HG03103 (cell line): ENCODE data around the gene GPC1.

ENCODE experiments used
- ATAC-seq: cut with Tn5 transposase; IDR thresholded peaks from one replicate; pipeline ENCODE4 v1.9.1; 2021; ENCODE audit warnings: low read depth; ENCODE audit not compliant: unreplicated experiment

Gene GPC1

DNA sequence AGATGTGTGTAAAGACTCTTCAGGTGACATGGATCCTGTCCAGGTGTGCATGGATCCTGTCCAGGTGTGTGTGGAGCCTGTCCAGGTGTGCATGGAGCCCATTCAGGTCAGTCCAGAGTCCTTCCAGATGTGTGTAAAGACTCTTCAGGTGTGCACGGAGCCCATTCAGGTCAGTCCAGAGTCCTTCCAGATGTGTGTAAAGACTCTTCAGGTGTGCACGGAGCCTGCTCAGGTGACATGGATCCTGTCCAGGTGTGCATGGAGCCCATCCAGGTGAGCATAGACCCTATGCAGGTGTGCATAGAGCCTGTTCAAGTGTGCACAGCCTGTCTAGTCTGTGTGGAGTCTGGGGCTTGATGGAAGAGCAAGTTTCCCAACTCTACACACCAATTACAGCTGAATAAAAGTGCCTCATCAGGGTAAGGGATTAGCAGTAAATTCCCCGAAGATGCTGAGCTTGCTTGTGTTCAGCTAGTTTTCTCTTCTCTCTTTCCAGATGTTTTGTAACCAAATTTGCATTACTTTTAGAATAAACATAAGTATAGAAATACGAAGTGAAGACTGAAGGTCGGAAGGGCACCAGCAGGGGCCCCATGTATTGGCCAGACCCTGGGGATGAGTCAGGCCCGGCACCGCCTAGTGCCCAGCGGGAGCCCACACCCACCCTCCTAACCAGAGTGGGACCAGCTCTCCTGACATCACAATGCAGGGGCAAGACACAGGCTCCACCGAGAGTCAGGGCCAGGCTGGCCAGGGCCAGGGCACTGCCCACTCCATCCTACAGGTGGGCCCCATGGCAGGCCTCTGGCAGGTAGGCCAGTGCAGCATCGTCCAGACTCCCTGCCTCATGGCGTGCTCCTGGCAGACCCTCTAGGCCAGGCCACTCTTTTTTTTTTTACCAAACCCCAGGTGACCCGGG lies 38.6 kb upstream of the GPC1 start:
- no peak for ATAC-seq

DNA sequence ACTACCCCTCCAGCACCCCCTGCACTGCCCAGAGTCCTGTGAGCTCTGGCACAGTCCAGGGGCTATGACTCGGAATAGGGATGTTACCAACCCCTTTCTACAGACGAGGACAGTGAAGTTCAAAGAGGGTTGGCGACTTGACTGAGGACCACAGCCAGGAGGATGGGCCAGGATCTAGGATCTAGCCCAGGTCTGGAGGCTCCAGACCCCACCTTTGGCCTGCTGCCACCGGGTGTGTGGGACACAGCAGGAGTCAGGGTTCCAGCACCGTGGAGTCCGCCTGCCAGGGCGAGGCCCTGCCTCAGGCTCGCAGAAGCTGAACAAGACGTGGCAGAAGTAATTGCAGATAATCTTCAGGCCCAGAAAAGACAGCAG lies 37.9 kb upstream of the GPC1 start:
- no peak for ATAC-seq

DNA sequence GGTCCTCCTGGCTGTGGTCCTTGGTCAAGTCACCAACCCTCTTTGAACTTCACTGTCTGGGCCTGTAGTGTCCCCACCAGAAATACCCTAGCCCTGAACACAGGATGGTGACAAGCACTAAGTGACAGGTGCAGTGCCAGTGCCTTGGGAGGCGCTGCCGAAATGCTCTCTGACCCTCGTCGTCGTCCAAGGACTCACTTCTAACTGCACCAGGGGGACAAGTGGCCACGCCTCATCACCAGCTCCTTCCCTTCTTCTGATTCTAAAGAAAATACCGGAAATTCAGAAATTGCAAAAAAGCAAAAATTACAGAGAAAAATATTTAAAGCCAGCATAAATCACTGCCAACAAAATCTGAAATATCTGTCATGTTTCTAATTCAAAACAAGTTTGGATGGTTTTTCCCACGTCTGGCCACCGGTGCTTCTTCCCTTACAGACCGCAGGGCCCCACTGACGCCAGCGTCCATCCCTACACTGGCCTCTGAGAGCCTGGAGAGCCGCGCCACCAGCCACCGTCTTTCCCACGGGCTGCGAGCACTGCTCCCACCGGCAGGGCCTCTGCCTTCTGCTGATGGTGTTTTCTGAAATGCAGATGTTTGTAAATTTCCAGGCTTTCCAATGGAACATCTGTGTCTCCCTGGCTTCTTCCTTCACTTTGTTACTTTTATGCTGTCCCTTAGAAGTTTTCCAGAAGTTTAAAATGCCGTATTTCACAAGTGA lies 37.4 kb upstream of the GPC1 start:
- no peak for ATAC-seq

DNA sequence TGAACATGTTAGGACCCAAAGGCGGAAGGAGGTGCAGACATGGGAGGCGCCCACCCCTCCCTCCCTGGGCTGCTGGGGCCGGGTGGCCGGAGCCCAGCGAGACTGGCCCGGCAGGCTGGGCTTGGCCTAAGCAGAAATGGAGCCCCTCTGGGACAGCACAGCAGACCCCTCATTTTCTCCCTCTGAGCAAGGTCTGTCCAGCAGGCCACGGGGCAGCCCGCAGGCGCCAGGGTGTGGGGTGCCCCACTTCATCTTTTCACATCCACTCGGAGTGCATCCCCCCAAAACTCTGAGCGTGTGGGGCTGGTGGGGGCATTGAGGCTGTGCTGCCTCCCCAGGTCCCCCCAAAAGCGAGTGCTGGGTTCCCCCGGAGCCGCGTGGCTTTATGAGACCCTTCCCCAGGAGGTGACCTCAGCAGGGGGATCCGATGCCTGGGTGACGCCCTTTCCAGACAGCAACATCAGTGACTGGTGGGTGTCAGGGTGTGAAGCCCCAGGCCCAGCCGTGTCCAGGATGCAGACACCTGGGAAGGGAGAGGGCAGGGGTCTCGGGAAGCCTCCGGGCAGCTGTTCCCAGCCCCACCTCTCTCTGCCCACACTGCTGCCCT lies 36.7 kb upstream of the GPC1 start:
- no peak for ATAC-seq

DNA sequence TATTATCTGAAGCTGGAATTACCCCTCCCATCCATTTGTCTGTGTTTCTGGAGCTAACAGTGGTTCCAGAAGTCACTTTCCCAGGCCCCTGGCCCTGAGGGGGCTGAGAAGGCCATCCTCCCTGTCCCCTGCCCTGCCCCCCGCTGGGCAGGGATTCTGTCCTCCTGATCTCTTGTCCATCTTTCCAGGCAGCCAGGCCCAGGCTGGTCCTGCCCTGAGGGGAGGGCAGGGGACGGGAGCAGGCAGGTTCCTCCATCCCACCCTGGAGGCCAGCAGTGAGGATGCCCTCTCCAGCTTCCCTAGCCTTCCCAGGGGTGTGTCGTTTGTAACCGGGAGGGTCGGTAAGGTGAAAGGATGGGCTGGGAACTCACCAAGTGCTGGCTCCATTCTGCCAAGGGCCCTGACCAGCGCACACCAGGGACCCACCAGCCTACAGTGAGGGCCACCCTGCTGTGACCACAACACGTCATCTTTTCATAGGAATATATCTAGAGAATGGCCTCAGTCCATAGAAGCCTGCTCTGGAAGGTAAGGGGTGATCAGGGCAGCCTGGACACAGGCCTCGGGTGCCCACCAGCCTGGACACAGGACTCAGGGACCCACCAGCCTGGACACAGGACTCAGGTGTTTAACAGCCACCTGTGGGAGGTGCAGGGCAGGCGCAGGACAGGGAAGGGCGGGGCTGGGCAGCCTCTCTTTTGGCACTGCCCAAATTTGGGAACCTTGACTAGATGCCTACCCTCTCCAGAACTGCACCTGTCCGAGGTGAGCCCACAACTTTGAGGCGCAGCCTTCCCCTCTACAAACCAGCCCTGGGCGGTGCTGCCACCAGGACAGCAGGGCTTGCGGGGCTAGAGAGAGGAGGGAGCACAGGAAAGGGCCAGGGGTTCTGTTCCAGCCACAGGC lies 35.8 kb upstream of the GPC1 start:
- ATAC-seq, result no peak

DNA sequence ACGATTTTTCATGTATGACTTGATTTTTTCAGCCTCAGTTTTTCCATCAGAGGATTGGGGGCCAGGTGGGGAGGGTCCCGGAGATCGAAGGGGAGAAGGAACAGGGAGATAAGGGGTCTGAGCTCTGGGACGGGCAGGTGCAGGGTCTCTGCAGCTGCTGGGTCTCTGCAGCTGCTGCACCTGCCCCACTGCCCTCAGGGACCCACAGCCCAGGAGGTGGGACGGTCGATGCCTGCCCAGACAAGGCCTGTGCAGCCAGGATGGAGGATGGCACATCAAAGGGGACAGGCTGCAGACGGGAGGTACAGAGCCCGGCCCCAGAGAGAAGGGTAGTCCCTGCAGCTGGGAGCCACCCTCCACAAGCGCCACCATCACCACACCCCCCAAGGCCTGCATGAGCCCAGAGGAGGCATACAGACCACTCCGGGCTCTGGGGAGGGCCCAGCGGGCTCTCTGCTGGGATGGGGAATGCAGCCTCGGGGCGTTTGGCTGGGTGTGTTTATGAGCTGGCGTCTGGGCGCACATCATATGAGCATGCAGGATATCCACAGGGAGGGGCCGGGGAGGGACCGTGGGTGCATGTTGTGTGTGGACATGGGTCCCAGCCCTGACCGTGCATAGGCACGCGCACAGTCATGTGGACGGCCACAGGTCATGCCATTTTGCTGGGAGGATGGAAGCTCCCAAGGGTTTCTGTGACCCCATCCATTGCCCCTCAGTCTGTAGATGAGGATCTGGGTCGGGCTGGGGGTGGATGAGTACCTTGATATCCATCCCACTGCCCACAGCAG lies 34.9 kb upstream of the GPC1 start:
- no peak for ATAC-seq

DNA sequence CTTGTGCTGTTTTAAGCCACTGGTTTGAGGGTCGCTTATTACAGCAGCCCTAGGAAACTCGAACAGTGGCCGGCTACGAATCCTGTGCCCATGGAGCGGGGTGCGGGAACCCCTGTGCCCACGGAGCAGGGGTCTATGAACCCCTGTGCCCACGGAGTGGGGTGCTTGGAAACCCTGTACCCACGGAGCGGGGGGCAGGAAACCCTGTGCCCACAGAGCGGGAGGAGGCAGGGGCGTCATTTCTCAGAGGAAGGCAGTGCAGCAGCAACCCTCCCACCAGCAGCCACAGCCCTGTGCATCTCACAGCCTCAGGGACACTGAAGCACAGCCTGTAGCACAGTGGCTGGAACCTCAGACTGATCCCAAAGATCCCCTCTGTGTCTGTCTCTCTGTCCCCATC lies 34.2 kb upstream of the GPC1 start:
- no peak for ATAC-seq

DNA sequence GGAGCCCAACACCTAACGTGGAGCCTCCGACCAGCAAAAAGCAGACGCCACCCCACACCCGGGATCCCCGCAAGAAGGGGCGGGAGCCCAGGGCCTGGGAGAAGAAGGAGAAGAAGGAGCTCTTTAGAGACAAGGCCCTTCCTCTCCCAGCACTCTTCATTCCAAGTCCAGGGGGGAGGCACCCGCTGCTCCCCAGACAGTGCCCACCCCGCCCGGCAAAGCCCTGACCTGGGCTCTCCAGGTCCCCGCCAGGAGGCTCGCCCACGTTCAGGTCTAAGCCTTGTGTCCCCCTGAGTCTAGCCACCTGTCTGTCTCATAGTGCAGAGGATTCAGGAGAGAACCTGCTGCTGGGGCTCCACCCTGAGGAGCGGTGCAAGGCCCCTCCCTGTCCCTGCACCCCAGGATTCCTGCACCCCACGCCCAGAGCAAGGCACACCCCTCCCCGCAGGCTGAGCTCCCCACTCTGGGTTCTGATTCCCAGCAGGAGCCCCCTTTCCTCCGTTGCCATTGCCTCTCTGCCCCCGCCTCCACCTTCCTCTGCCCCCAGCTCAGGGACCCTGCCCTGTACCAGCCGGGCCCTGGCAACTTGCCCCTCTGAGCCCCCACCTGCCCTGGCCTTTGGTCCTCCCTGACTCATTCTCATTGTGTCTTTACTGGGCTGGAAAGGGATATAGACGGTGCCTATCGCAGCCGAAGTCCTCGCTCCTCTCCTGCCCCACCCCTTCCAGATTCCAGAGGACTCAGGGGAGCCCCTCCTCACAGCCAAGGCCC lies 33.5 kb upstream of the GPC1 start:
- ATAC-seq, result no peak

DNA sequence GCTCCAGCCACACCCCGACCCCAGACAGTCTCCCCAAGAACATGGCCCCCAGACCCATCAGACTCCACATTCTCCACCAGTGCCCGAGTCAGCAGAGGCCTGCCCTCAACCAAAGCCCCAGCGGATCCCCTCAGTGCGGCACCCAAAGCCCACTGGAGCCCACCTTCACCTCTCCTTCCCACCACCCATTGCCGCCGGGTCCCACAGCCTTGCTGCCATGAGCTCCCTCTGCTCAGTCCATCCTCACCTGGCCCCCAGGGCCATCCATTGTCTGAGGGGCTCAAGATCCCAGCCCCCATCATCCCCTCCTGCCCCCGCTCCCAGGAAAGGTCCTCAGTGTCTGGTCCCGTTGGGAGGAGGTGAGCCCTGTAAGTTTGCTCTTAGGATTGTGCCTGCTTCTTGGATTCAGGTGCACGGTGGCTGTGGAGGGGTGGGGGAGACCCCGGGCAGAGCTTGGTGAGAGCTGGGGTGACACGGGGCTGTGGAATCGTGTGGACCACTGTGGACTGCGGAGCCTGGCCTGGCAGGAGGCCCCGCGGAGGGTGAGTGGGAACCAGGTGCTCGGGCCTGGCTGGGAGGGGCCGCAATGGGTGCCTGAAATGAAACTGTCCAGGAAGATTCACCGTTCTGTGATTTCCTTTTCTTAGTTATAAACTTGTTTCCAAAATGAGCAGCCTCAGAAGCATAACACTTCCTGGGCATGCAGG lies 32.7 kb upstream of the GPC1 start:
- ATAC-seq, result no peak

DNA sequence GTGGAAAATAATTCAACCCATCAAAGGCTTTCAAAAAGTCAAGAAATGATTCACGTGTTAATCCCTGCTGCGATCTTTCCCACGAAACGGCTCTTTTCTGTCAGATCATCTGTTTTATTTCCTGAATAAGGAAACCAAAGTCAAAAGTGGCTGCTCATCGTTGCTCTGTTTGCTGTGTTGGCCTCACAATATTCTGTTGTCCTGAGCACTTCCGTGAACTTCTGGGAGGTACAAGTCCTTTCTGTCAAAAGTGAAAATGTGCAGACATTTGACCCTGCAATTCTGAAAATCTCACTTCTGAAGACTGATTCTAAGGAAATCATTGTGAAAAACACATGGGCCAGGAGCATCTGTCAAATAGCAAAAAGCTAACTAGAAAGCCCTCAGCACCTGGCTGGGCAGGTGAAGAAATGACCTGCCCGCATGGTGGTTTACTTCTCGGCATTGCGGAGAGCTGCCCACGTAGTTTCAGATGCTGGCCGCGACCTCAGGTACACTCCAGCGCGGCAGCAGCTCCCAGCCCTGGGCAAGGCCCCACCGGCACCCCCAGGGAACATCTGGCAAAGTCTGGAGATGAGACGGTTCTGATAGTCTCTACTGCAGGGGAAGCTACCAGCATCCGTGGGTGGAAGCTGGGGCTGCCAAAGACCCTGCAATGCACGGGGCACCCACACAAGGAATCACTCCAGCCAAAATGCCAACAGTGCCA lies 31.9 kb upstream of the GPC1 start:
- no peak for ATAC-seq

DNA sequence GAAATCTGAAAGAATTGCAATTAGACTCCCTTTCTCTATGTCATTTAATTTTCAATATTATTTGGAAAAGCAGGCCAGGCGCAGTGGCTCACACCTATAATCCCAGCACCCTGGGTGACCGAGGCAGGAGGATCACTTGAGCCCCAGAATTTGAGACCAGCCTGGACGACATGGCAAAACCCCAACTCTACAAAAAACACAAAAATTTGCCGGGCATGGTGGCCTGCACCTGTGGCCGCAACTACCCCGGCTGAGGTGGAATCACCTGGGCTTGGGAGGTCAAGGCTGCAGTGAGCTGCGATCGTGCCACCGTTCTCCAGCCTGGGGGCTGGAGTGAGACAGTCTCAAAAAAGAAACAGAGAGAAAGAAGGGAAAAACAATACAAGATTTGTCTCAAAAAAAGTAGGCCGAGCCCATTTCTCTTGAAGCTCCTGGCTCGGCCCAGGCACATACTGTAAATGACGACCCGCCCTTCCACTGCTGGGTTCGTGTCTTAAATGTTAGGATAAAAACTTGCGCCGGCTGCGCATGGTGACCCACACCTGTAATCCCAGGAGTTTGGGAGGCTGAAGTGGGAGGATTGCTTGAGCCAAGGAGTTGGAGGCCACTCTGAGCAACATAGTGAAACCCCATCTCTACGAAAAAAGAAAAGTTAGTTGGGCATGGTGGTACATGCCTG lies 31.1 kb upstream of the GPC1 start:
- ATAC-seq, result no peak

DNA sequence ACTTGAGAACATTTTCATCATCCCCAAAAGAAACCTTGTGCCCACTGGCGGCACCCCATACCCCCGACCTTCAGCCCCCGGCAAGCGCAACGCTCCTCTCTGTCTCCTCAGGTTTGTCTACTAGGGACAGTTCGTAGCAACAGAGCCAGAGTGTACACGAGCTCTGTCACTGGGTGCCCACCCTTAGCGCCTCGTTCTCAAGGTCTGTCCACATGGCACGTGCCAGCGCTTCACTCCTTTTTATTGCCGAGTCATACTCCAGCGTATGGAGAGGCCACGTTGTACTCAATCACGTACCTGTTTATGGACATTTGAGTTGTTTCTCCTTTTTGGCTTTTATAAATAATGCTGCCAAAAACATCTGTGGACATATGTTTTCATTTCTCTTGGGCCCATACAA lies 30.3 kb upstream of the GPC1 start:
- ATAC-seq, result no peak

DNA sequence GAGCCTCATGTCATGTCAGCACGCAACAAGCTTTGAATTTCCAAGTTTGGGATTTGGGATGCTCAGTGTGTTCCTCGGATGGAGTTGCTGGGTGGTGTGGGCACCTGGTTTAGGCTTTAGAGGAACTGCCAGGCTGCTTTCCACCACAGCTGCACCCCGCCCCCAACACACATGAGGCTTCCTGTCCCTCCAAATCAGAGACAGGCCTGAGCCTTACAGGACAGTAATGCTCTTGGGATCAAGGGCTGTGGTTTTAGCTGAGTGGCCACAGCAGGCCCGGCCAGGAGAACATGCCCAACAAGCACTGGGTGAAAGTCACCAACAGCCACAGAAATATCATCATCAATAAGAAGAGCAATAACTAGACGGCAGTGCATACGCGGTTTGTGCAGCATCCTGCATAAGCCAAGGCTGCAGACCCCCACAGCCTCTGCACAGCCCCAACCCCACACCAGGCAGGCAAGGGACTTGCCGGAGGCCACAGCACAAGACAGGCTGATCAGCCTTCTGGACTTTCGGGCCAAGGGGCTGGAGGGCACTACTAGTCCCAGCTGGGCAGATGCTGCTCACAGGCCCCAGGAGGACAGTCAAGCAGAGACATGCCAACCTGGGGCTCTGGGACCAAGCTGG lies 29.7 kb upstream of the GPC1 start:
- no peak for ATAC-seq

DNA sequence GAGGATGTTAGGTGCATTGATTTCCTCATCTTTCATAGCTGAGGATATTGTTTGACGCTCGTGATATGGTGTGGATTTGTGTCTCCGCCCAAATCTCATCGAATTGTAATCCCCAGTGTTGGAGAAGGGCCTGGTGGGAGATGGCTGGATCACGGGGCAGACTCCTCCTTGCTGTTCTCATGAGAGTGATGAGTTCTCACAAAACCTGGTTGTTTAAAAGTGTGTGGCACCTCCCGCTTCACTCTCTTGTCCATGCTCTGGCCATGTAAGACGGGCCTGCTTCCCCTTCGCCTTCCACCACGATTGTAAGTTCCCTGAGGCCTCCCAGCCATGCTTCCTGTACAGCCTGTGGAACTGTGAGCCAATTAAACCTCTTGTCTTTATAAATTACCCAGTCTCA lies 28.4 kb upstream of the GPC1 start:
- ATAC-seq, result no peak

DNA sequence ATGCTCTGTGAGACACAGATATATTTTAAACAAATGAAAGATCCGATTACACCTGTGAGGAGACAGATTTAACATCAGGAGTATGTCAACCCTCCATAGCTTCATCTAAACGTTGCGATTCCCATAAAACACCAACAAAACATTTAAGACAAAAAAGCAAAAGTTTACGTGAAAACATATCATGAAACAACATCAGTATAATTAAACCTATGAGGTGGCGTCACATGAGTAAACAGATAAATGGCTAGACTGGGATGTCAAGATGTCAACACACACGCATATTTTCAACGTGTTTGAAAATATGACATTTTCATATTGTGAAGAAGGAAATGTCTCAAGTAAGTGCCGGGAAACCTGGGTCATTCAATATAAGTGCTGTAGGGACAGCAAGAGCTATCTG lies 25.5 kb upstream of the GPC1 start:
- no peak for ATAC-seq

DNA sequence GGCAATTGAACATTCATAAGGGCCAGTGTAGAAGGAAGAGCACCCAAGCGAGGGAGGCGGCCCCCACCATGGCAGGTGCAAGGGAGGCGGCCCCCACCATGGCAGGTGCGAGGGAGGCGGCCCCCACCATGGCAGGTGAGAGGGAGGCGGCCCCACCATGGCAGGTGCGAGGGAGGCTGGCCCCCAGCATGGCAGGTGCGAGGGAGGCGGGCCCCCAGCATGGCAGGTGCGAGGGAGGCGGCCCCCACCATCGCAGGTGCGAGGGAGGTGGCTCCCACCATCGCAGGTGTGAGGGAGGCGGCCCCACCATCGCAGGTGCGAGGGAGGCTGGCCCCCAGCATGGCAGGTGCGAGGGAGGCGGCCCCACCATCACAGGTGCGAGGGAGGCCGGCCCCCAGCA lies 24.7 kb upstream of the GPC1 start:
- no peak for ATAC-seq
